HCT116 (cell line): ENCODE measurements around the gene DENND4B. TPM values are rescaled to one million over a fixed set of nuclear protein-coding genes. Genes with fewer than 3 reads are reported as not detected.
A peak's percentile ranks its signal among the peaks of the same experiment; 100 is the strongest.

Experiments
- ATAC-seq: fragments of 200-7000 bp; cut with Tn5 transposase; 2 replicates; pipeline ENCODE4 v1.9.1; 2020; ENCODE audit warnings: mild to moderate bottlenecking, moderate library complexity
- BruUV-seq: library from RNA; stranded (reverse); fragments of 400-500 nt; replicated peaks from 2 replicates; lab custom pipeline; 2021; lab: Mats Ljungman, UMichigan
- CTCF ChIA-PET: fragments of 300-600 bp; sonication (Branson Sonifier 250); formaldehyde crosslinking; loops from one replicate; lab custom pipeline; 2021; ENCODE audit warnings: antibody characterized with exemption; lab: Charles Lee
- POLR2A ChIA-PET: fragments of 300-600, 350-600 bp; sonication (Branson Sonifier 250); formaldehyde crosslinking; loops from one replicate; lab custom pipeline; 2021; ENCODE audit warnings: antibody characterized with exemption; lab: Charles Lee
- RAD21 ChIA-PET, 2 experiments: fragments of 300-600 bp; sonication (Branson Sonifier 250); formaldehyde crosslinking; loops; one replicate each; lab custom pipeline; 2023; ENCODE audit warnings: low total read pairs in 2 of 2; ENCODE audit not compliant: uncharacterized antibody in 2 of 2, unreplicated experiment in 2 of 2, low non-redundant PET in 1 of 2; lab: Charles Lee
- DNase-seq: peaks from one replicate; pipeline ENCODE4 v3.0.0-alpha.2; 2010; ENCODE audit warnings: low read depth, low spot score
- H2AFZ ChIP-seq: fragments of 200-600 bp; shearing (Covaris generic), sonication (generic); 2 replicates; pipeline ENCODE4 v1.6.1; 2017; ENCODE audit warnings: low read depth, mixed run types, mixed read lengths, antibody characterized with exemption, low read length; ENCODE audit not compliant: poor library complexity, severe bottlenecking
- H3K27ac ChIP-seq: 2 replicates; pipeline ENCODE4 v1.5.1; 2012; ENCODE audit warnings: low read depth, low read length
- H3K27me3 ChIP-seq: fragments of 200-600 bp; sonication (generic); 2 replicates; pipeline ENCODE4 v1.6.1; 2016; ENCODE audit warnings: mixed run types, low read length, mixed read lengths; ENCODE audit not compliant: insufficient read depth
- H3K36me3 ChIP-seq, 2 experiments: fragments of 200-500 bp in 1 of 2; fragments of 200-600 bp in 1 of 2; sonication (Bioruptor generic) in 1 of 2; sonication (generic) in 1 of 2; 2 replicates each; pipeline versions ENCODE4 v1.5.1 to v1.6.1; 2014 to 2016; ENCODE audit warnings: low read length in 2 of 2, inconsistent platforms in 1 of 2, mixed read lengths in 1 of 2, mixed run types in 1 of 2; ENCODE audit not compliant: insufficient read depth in 2 of 2, control insufficient read depth in 1 of 2
- H3K4me1 ChIP-seq, 2 experiments: fragments of 200-600 bp in 1 of 2; sonication (generic) in 1 of 2; 2 replicates each; pipeline versions ENCODE4 v1.5.1 to v1.6.1; 2012 to 2017; ENCODE audit warnings: low read length in 2 of 2, inconsistent platforms in 1 of 2, mild to moderate bottlenecking in 1 of 2, mixed read lengths in 1 of 2, mixed run types in 1 of 2, moderate library complexity in 1 of 2; ENCODE audit not compliant: insufficient read depth in 2 of 2, control insufficient read depth in 1 of 2
- H3K4me2 ChIP-seq: fragments of 200-600 bp; sonication (generic); 2 replicates; pipeline ENCODE4 v1.6.1; 2017; ENCODE audit warnings: mixed run types, low read length, mixed read lengths
- H3K4me3 ChIP-seq, 2 experiments: fragments of 200-600 bp in 1 of 2; sonication (generic) in 1 of 2; replicated peaks in 1 of 2; 2 replicates each; pipeline ENCODE4 v1.5.1; 2011 to 2016; ENCODE audit warnings: low read length in 2 of 2, control low read depth in 1 of 2, low read depth in 1 of 2, mild to moderate bottlenecking in 1 of 2, mixed read lengths in 1 of 2, mixed run types in 1 of 2
- H3K79me2 ChIP-seq: fragments of 200-600 bp; sonication (generic); 2 replicates; pipeline ENCODE4 v1.6.1; 2017; ENCODE audit warnings: mild to moderate bottlenecking, mixed run types, low read length, moderate library complexity, mixed read lengths; ENCODE audit not compliant: insufficient read depth
- H3K9ac ChIP-seq: fragments of 200-600 bp; sonication (generic); 2 replicates; pipeline ENCODE4 v1.6.1; 2016; ENCODE audit warnings: low read length, mixed read lengths
- H3K9me2 ChIP-seq: fragments of 200-600 bp; sonication (generic), shearing (Covaris generic); 2 replicates; pipeline ENCODE4 v1.6.1; 2017; ENCODE audit warnings: mixed run types, mild to moderate bottlenecking, moderate library complexity; ENCODE audit not compliant: insufficient read depth
- H3K9me3 ChIP-seq, 2 experiments: fragments of 200-500 bp in 1 of 2; fragments of 200-600 bp in 1 of 2; sonication (Bioruptor generic) in 1 of 2; sonication (generic) in 1 of 2; 2 replicates each; pipeline ENCODE4 v1.6.1; 2014 to 2017; ENCODE audit warnings: low read length in 2 of 2, mixed read lengths in 2 of 2, inconsistent platforms in 1 of 2, low read depth in 1 of 2, mild to moderate bottlenecking in 1 of 2, mixed run types in 1 of 2, moderate library complexity in 1 of 2; ENCODE audit not compliant: control insufficient read depth in 1 of 2, insufficient read depth in 1 of 2
- H4K20me1 ChIP-seq: fragments of 200-600 bp; sonication (generic), shearing (Covaris generic); 2 replicates; pipeline ENCODE4 v1.6.1; 2017; ENCODE audit warnings: mixed run types, mild to moderate bottlenecking, moderate library complexity; ENCODE audit not compliant: insufficient read depth
- CEBPB ChIP-seq: IDR thresholded peaks from 2 replicates; pipeline ENCODE4 v1.6.1; 2012; ENCODE audit warnings: low read depth
- EGR1 ChIP-seq: IDR thresholded peaks from 2 replicates; pipeline ENCODE4 v1.6.1; 2012; ENCODE audit warnings: low read depth
- ELF1 ChIP-seq: IDR thresholded peaks from 2 replicates; pipeline ENCODE4 v1.6.1; 2012; ENCODE audit warnings: low read depth, borderline replicate concordance
- EZH2 ChIP-seq: fragments of 200-600 bp; sonication (generic); IDR thresholded peaks from 2 replicates; pipeline ENCODE4 v1.6.1; 2017; ENCODE audit warnings: antibody characterized with exemption, mixed run types
- JUND ChIP-seq: IDR thresholded peaks from 2 replicates; pipeline ENCODE4 v1.6.1; 2012
- POLR2A ChIP-seq: IDR thresholded peaks from 2 replicates; pipeline ENCODE4 v1.7.0; 2011; ENCODE audit warnings: borderline replicate concordance; ENCODE audit not compliant: insufficient read depth, insufficient read length; ENCODE audit errors: extremely low read depth
- RAD21 ChIP-seq: IDR thresholded peaks from 2 replicates; pipeline ENCODE4 v1.6.1; 2012; ENCODE audit warnings: low read depth, mild to moderate bottlenecking
- SIN3A ChIP-seq: IDR thresholded peaks from 2 replicates; pipeline ENCODE4 v1.6.1; 2012; ENCODE audit warnings: low read depth
- SRF ChIP-seq: IDR thresholded peaks from 2 replicates; pipeline ENCODE4 v1.6.1; 2012; ENCODE audit warnings: low read depth
- TCF7L2 ChIP-seq: IDR thresholded peaks from 2 replicates; pipeline ENCODE4 v1.7.0; 2011; ENCODE audit warnings: borderline replicate concordance, inconsistent platforms; ENCODE audit not compliant: insufficient read depth, insufficient read length; ENCODE audit errors: extremely low read depth
- ZFX ChIP-seq: fragments of 450-650 bp; IDR thresholded peaks from 2 replicates; pipeline ENCODE4 v1.6.1; 2017
- ZNF274 ChIP-seq: fragments of 200-500 bp; sonication (Bioruptor generic); IDR thresholded peaks from 2 replicates; pipeline ENCODE4 v1.6.1; 2014; ENCODE audit warnings: mild to moderate bottlenecking, low read depth, low read length, inconsistent platforms
- intact Hi-C: fragments of 100-400 bp; cut with micrococcal nuclease; formaldehyde crosslinking; loops from 2 replicates; pipeline ENCODE4 v1.10.0; 2022
- total RNA-seq: library from RNA; stranded (reverse); gene quantifications from one replicate; pipeline ENCODE4 v1.2.1, GENCODE V29; 2021; ENCODE audit not compliant: unreplicated experiment
- TF ChIP-seq, protein P1 (sequence below): IDR thresholded peaks from 2 replicates; pipeline ENCODE4 v1.6.1; 2012
- TF ChIP-seq, protein P2 (sequence below): IDR thresholded peaks from 2 replicates; pipeline ENCODE4 v1.6.1; 2011; ENCODE audit warnings: mild to moderate bottlenecking, low read length, moderate library complexity; ENCODE audit not compliant: insufficient replicate concordance; ENCODE audit errors: extremely low read depth
- TF ChIP-seq, protein P3 (sequence below): IDR thresholded peaks from 2 replicates; pipeline ENCODE4 v1.6.1; 2012

The DENND4B gene
- total RNA-seq, 1 experiment from 2014 or later: 70.8 TPM

DNA sequence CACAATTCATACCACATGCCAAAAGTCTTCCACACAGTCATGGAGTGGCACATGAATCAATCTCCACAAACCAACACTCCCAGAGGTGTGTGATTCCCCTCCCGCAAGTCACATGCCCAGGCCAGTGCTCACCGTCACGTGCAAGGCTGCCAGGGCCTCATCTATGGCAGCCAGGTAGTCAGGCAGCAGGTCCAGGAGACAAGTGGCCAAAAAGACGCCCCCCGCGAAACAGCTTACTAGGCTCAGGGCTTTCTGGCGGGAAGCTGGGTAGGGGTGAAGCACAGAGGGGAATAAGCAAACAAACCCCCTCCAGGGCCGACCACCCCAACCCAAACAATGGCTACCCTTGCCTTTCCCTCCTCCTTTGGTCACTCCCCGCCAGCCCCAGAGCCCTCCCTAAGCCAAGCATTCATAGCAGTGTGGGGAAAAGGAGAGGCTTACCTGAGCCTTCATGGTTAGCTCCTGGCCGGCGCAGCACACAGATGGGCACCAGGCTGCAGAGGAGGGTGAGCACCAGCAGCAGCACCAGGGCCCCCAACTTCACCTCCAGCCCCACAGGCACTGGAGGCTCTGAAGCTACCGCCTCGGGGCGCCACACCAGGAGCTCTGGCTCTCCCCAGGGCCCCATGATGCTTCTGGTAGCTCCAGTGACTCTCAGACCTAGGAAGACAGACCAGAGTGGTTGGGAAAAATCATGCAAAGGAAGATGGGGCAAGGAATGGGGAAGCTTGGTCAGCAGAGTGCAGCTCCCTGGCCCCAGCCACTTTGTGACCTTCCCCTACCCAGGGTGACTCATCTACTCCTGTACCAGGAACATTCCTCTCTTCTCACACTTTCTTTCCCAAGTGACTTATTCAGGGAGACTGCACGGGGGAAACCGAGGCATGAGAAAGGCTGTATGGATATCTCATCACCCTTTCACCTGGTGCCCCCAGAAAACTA, 15.8 kb upstream of the DENND4B start:
- ChIA-PET RAD21 (no interaction called here), POLR2A (interaction anchor here (1.0 to 2.8 kb wide), 3 partner anchors 16 to 40 kb away, joined by 3 to 18 read pairs (median 7); partner anchors contain the start of genes DENND4B, GATAD2B and RPS27), CTCF (interaction anchor here (2.1 kb wide), 1 partner anchor 16 kb away, joined by 9 read pairs; the partner anchor contains the start of gene DENND4B)
- H3K4me3 ChIP-seq: peak overlapping the region; percentile 94 to 97
- DNase-seq (no peak), ATAC-seq (no peak)
- no peak overlapping the region for H2AFZ ChIP-seq
- H3K27me3 ChIP-seq: no peaks in the 10 kb centered on the region
- no peaks in the 10 kb centered on the region for H3K9me2 ChIP-seq
- peak overlapping the region; percentile 96 for H3K9ac ChIP-seq
- TF ChIP-seq EZH2 (no peak), TCF7L2 (no peak), RAD21 (no peak), ELF1 (no peak), CEBPB (no peak), JUND (no peak), SIN3A (no peak), ZFX (no peak), ZNF274 (no peak), POLR2A (no peak), SRF (no peak), EGR1 (no peak)
- TF ChIP-seq, protein P1, sequence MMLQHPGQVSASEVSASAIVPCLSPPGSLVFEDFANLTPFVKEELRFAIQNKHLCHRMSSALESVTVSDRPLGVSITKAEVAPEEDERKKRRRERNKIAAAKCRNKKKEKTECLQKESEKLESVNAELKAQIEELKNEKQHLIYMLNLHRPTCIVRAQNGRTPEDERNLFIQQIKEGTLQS: no peak
- TF ChIP-seq, protein P2, sequence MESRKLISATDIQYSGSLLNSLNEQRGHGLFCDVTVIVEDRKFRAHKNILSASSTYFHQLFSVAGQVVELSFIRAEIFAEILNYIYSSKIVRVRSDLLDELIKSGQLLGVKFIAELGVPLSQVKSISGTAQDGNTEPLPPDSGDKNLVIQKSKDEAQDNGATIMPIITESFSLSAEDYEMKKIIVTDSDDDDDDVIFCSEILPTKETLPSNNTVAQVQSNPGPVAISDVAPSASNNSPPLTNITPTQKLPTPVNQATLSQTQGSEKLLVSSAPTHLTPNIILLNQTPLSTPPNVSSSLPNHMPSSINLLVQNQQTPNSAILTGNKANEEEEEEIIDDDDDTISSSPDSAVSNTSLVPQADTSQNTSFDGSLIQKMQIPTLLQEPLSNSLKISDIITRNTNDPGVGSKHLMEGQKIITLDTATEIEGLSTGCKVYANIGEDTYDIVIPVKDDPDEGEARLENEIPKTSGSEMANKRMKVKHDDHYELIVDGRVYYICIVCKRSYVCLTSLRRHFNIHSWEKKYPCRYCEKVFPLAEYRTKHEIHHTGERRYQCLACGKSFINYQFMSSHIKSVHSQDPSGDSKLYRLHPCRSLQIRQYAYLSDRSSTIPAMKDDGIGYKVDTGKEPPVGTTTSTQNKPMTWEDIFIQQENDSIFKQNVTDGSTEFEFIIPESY: no peak
- TF ChIP-seq, protein P3, sequence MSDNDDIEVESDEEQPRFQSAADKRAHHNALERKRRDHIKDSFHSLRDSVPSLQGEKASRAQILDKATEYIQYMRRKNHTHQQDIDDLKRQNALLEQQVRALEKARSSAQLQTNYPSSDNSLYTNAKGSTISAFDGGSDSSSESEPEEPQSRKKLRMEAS: no peak
- intact Hi-C loops: loop anchor here (5.0 kb wide), 1 partner anchor 180 kb away; no protein-coding TSS in a partner anchor
- peaks cover 41% of the 10 kb centered on the region for H3K79me2 ChIP-seq
- H3K4me2 ChIP-seq: peak overlapping the region; percentile 86
- H4K20me1 ChIP-seq: no peaks in the 10 kb centered on the region
- no peaks in the 10 kb centered on the region for H3K9me3 ChIP-seq
- peaks cover 5 to 11% of the 10 kb centered on the region in 2 experiments; a peak in 1 of 4 replicates for H3K36me3 ChIP-seq
- BruUV-seq: no TSS peak
- peaks cover 26 to 58% of the 10 kb centered on the region in 2 experiments for H3K4me1 ChIP-seq
- H3K27ac ChIP-seq: peak overlapping the region; percentile 93
